PC-3 (cell line): ENCODE results near the gene SLC47A2.

Experiments
- EZH2 ChIP-seq: fragments of 300-600 bp; sonication (generic); IDR thresholded peaks from one replicate; pipeline ENCODE4 v1.6.1; 2017; ENCODE audit warnings: antibody characterized with exemption, mild to moderate bottlenecking, low read length; ENCODE audit not compliant: unreplicated experiment
- EZH2phosphoT487 ChIP-seq: fragments of 300-600 bp; sonication (generic); IDR thresholded peaks from 2 replicates; pipeline ENCODE4 v1.6.1; 2018; ENCODE audit warnings: mild to moderate bottlenecking, antibody characterized with exemption, low read length, borderline replicate concordance
- TF ChIP-seq, protein P1 (sequence below): fragments of 300-600 bp; sonication (generic); conservative IDR thresholded peaks from 2 replicates; pipeline ENCODE4 v1.5.1; 2017; ENCODE audit warnings: antibody characterized with exemption, low read depth, mild to moderate bottlenecking, low read length

DNA sequence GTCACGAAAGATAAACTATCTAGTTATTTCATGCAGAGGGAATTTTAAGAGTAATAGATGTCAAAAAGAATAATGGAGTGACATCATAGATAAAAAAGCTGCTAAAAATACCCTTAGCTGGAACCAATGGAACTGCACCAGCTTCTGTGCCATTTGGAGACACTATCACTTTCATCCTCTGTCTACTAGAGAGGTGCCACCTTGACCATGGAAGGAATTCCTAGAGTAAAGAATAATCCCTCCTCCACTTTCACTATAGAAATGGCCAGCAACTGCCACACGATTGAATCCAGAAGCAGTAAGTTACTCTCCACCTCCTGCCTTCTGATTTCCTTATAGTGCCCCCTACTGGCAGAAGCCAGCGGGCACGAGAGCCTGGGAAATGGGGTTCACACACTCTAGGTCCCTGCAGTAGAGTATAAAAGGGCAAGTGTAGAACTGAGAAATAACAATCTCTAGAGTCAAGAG is 70.6 kb downstream of the SLC47A2 start:
- TF ChIP-seq EZH2 (no peak), EZH2phosphoT487 (no peak)
- TF ChIP-seq, protein P1, sequence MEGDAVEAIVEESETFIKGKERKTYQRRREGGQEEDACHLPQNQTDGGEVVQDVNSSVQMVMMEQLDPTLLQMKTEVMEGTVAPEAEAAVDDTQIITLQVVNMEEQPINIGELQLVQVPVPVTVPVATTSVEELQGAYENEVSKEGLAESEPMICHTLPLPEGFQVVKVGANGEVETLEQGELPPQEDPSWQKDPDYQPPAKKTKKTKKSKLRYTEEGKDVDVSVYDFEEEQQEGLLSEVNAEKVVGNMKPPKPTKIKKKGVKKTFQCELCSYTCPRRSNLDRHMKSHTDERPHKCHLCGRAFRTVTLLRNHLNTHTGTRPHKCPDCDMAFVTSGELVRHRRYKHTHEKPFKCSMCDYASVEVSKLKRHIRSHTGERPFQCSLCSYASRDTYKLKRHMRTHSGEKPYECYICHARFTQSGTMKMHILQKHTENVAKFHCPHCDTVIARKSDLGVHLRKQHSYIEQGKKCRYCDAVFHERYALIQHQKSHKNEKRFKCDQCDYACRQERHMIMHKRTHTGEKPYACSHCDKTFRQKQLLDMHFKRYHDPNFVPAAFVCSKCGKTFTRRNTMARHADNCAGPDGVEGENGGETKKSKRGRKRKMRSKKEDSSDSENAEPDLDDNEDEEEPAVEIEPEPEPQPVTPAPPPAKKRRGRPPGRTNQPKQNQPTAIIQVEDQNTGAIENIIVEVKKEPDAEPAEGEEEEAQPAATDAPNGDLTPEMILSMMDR = peak; percentile 82
